SK-N-DZ (cell line): ENCODE results near the gene GOLGA1.
A peak's percentile ranks its signal among the peaks of the same experiment; 100 is the strongest.

Experiments used
- DNase-seq: peaks from one replicate; pipeline ENCODE4 v3.0.0-alpha.2; 2015; ENCODE audit warnings: low spot score

The GOLGA1 gene

GRCh38 chr9:124882231-124882630 lies 58.7 kb downstream of the GOLGA1 start:
- DNase-seq = no peak

- DNase-seq = no peak
Observed at GRCh38 chr9:124881138-124881743, 59.6 kb downstream of the GOLGA1 start.

GRCh38 chr9:124880501-124880900 lies 60.4 kb downstream of the GOLGA1 start:
- DNase-seq = no peak

GRCh38 chr9:124879226-124879625 lies 61.7 kb downstream of the GOLGA1 start:
- no peak for DNase-seq

GRCh38 chr9:124878518-124878917 lies 62.4 kb downstream of the GOLGA1 start:
- DNase-seq = no peak

- no peak for DNase-seq
Observed at GRCh38 chr9:124878021-124878420, 62.9 kb downstream of the GOLGA1 start.

GRCh38 chr9:124877021-124877782 lies 63.7 kb downstream of the GOLGA1 start:
- no peak for DNase-seq

GRCh38 chr9:124875501-124875900 lies 65.4 kb downstream of the GOLGA1 start:
- no peak for DNase-seq

- no peak for DNase-seq
Observed at GRCh38 chr9:124873664-124874063, 67.2 kb downstream of the GOLGA1 start.

- DNase-seq = no peak
Observed at GRCh38 chr9:124871156-124871561, 69.7 kb downstream of the GOLGA1 start.

- no peak for DNase-seq
Observed at GRCh38 chr9:124870723-124871122, 70.2 kb downstream of the GOLGA1 start.

GRCh38 chr9:124869986-124870560 lies 70.8 kb downstream of the GOLGA1 start:
- DNase-seq = no peak

GRCh38 chr9:124869466-124869985 lies 71.4 kb downstream of the GOLGA1 start:
- no peak for DNase-seq

- DNase-seq = peak; percentile 81
Observed at GRCh38 chr9:124868511-124869465, 72.1 kb downstream of the GOLGA1 start.

GRCh38 chr9:124863371-124863871 lies 77.5 kb downstream of the GOLGA1 start:
- no peak for DNase-seq

GRCh38 chr9:124861342-124862229 lies 79.3 kb downstream of the GOLGA1 start, which contains the start of the genes ARPC5L and RPL35:
Gene ARPC5L (plus strand): TSS chr9:124862130. CDS start chr9:124869291, 7,161 bp downstream.
Gene RPL35 (minus strand): TSS chr9:124861957. CDS start chr9:124861912, 45 bp downstream.
- DNase-seq = peak; percentile 91

- DNase-seq = no peak
Observed at GRCh38 chr9:124860582-124861341, 80.1 kb downstream of the GOLGA1 start.

GRCh38 chr9:124859803-124860581 lies 80.9 kb downstream of the GOLGA1 start:
- DNase-seq = no peak
